AG04450 (cell line): ENCODE results near the gene KCNJ3. TPM values are rescaled to one million over a fixed set of nuclear protein-coding genes. Genes with fewer than 3 reads are reported as not detected.

Experiments
- CTCF ChIA-PET: fragments of 300-600, 350-600 bp; formaldehyde crosslinking; extraction: SDS; loops from one replicate; lab custom pipeline; 2022; ENCODE audit warnings: antibody characterized with exemption, inconsistent platforms; lab: Charles Lee
- POLR2A ChIA-PET: fragments of 350-600 bp; formaldehyde crosslinking; extraction: SDS; loops from one replicate; lab custom pipeline; 2021; ENCODE audit warnings: antibody characterized with exemption, inconsistent platforms; lab: Yijun Ruan, JAX
- DNase-seq: peaks from one replicate; pipeline ENCODE4 v3.0.0-alpha.2; 2011; ENCODE audit warnings: low read depth, low spot score
- H3K27ac ChIP-seq: one replicate; pipeline ENCODE4 v1.5.1; 2012; ENCODE audit warnings: low read depth, low read length, control low read depth
- H3K27me3 ChIP-seq: one replicate; pipeline ENCODE4 v1.6.0; 2012; ENCODE audit warnings: low read length; ENCODE audit not compliant: control insufficient read depth, insufficient read depth
- H3K4me3 ChIP-seq: 2 replicates; pipeline ENCODE4 v1.5.1; 2011; ENCODE audit warnings: mild to moderate bottlenecking, low read depth, low read length, control low read depth
- H3K9me3 ChIP-seq: 2 replicates; pipeline ENCODE4 v1.5.1; 2012; ENCODE audit warnings: low read length; ENCODE audit not compliant: control insufficient read depth, insufficient read depth
- CTCF ChIP-seq: IDR thresholded peaks from 2 replicates; pipeline ENCODE4 v1.5.1; 2011; ENCODE audit warnings: low read depth, low read length, control low read depth, inconsistent platforms
- polyA plus RNA-seq: library from polyadenylated mRNA; depleted of rRNA; stranded (reverse); fragments of >200 nt; gene quantifications from 2 replicates; pipeline ENCODE4 v1.2.3, GENCODE V29; 2011

KCNJ3 gene
- polyA plus RNA-seq, 1 experiment = not detected

GRCh38 chr2:154901063-154901462 is 202.6 kb downstream of the KCNJ3 start:
- H3K9me3 ChIP-seq = peaks cover 9% of the 10 kb centered on the region; the same call in 1 of the 2 replicates
- ChIA-PET POLR2A (no interaction called here), CTCF (no interaction called here)
- no peak for TF ChIP-seq CTCF
- no peak overlapping the region for H3K4me3 ChIP-seq
- H3K27me3 ChIP-seq = no peaks in the 10 kb centered on the region
- H3K27ac ChIP-seq = no peak overlapping the region
- DNase-seq = no peak
